ENCODE results near the gene MAP2K2. TPM values are rescaled to one million over a fixed set of nuclear protein-coding genes. Genes with fewer than 3 reads are reported as not detected.

Gene MAP2K2
- total and polyA plus RNA-seq, 2 experiments from 2014 or later: 217 to 240 TPM

- no peak overlapping the region for H3K27ac ChIP-seq
- DNase-seq (ENCODE audit: low read depth in 1 of 2, low spot score in 1 of 2): no peak
- no peak overlapping the region for H3K4me3 ChIP-seq
- H3K36me3 ChIP-seq: no peaks in the 10 kb centered on the region
- no peaks in the 10 kb centered on the region for H3K27me3 ChIP-seq
- TF ChIP-seq CTCF (IDR thresholded peaks at IDR 0.05; ENCODE audit: low read depth, low read length): no peak
- H3K4me1 ChIP-seq (ENCODE audit: low read depth): peaks cover 2% of the 10 kb centered on the region
- H3K9me3 ChIP-seq (ENCODE audit: low read depth): no peaks in the 10 kb centered on the region
These were observed 46.9 kb downstream of the MAP2K2 start for GRCh38 chr19:4077007-4077374.

- no peak for DNase-seq (ENCODE audit: low read depth in 1 of 2, low spot score in 1 of 2)
- peaks cover 2% of the 10 kb centered on the region for H3K4me1 ChIP-seq (ENCODE audit: low read depth)
- no peaks in the 10 kb centered on the region for H3K27me3 ChIP-seq
- TF ChIP-seq CTCF (IDR thresholded peaks at IDR 0.05; ENCODE audit: low read depth, low read length): no peak
- no peak overlapping the region for H3K27ac ChIP-seq
- H3K9me3 ChIP-seq (ENCODE audit: low read depth): no peaks in the 10 kb centered on the region
- no peak overlapping the region for H3K4me3 ChIP-seq
- no peaks in the 10 kb centered on the region for H3K36me3 ChIP-seq
These were observed 48.5 kb downstream of the MAP2K2 start for GRCh38 chr19:4075373-4075772.

GRCh38 chr19:4071610-4072009 lies 52.3 kb downstream of the MAP2K2 start:
- TF ChIP-seq CTCF (IDR thresholded peaks at IDR 0.05; ENCODE audit: low read depth, low read length): no peak
- Histone ChIP-seq H3K4me3 (no peak overlapping the region), H3K9me3 (ENCODE audit: low read depth) (no peaks in the 10 kb centered on the region), H3K27me3 (peaks cover 16% of the 10 kb centered on the region), H3K27ac (no peak overlapping the region), H3K4me1 (ENCODE audit: low read depth) (no peaks in the 10 kb centered on the region), H3K36me3 (no peaks in the 10 kb centered on the region)
- DNase-seq (ENCODE audit: low read depth in 1 of 2, low spot score in 1 of 2): no peak

GRCh38 chr19:4069331-4069959 lies 54.5 kb downstream of the MAP2K2 start:
- Histone ChIP-seq H3K4me3 (no peak overlapping the region), H3K27ac (no peak overlapping the region), H3K4me1 (ENCODE audit: low read depth) (no peaks in the 10 kb centered on the region), H3K9me3 (ENCODE audit: low read depth) (no peaks in the 10 kb centered on the region), H3K27me3 (peaks cover 16% of the 10 kb centered on the region), H3K36me3 (no peaks in the 10 kb centered on the region)
- no peak for TF ChIP-seq CTCF (IDR thresholded peaks at IDR 0.05; ENCODE audit: low read depth, low read length)
- no peak for DNase-seq (ENCODE audit: low read depth in 1 of 2, low spot score in 1 of 2)

- Histone ChIP-seq H3K27me3 (peaks cover 16% of the 10 kb centered on the region), H3K4me1 (ENCODE audit: low read depth) (peaks cover 3% of the 10 kb centered on the region), H3K27ac (no peak overlapping the region), H3K4me3 (peak overlapping the region; percentile 89), H3K36me3 (no peaks in the 10 kb centered on the region), H3K9me3 (ENCODE audit: low read depth) (no peaks in the 10 kb centered on the region)
- DNase-seq (ENCODE audit: low read depth in 1 of 2, low spot score in 1 of 2): no peak
- no peak for TF ChIP-seq CTCF (IDR thresholded peaks at IDR 0.05; ENCODE audit: low read depth, low read length)
These were observed 55.6 kb downstream of the MAP2K2 start for GRCh38 chr19:4068047-4068966.

Measured in cardiac muscle cell (in vitro differentiated cells and primary cell).